Cardiac fibroblast (primary cell): ENCODE results near the gene GHDC.

Experiments used
- DNase-seq, 2 donors: peaks; one replicate each; pipeline versions ENCODE4 v3.0.0 to v3.0.0-alpha.2; 2010; ENCODE audit warnings: low read depth in 2 of 2
- H3K4me3 ChIP-seq, 2 donors: replicated peaks in 1 of 2; 1 replicate in 1 of 2; 2 replicates in 1 of 2; pipeline ENCODE4 v1.5.1; 2011; ENCODE audit warnings: low read depth in 2 of 2, low read length in 2 of 2, mild to moderate bottlenecking in 2 of 2, moderate library complexity in 1 of 2
- TF ChIP-seq, protein P1 (sequence below): IDR thresholded peaks from one replicate; pipeline ENCODE4 v1.5.1; 2011; ENCODE audit warnings: low read depth, mild to moderate bottlenecking, low read length, inconsistent platforms

The GHDC gene

DNA sequence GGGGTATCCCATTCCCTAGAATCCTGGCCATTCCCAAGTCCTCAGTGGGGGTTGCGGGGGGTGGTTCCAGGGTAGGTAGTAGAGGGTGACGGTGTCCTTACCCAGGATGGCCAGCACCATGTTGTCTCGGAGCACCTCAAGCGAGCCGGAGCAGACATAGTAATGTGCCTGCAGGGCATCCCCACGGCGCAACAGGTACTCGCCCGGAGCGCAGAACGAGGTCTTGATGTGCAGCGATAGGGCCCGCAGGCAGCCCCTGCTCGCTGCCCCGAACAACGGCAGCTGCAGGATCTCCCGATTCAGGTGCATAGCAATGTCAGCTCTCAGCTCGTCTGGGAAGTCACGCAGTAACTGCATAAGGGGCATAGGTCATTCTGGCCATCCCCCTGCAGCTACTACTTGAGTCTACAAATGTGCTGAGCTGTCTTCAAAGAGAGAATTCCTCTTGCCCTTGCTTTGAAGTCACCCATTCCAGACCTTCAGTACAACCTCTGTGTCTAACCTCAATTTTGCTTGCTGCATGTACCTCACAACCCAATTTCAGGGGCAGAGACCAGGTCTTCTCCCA is 28.0 kb downstream of the GHDC start:
- no peak overlapping the region for H3K4me3 ChIP-seq
- DNase-seq, result no peak
- TF ChIP-seq, protein P1, sequence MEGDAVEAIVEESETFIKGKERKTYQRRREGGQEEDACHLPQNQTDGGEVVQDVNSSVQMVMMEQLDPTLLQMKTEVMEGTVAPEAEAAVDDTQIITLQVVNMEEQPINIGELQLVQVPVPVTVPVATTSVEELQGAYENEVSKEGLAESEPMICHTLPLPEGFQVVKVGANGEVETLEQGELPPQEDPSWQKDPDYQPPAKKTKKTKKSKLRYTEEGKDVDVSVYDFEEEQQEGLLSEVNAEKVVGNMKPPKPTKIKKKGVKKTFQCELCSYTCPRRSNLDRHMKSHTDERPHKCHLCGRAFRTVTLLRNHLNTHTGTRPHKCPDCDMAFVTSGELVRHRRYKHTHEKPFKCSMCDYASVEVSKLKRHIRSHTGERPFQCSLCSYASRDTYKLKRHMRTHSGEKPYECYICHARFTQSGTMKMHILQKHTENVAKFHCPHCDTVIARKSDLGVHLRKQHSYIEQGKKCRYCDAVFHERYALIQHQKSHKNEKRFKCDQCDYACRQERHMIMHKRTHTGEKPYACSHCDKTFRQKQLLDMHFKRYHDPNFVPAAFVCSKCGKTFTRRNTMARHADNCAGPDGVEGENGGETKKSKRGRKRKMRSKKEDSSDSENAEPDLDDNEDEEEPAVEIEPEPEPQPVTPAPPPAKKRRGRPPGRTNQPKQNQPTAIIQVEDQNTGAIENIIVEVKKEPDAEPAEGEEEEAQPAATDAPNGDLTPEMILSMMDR, result no peak

DNA sequence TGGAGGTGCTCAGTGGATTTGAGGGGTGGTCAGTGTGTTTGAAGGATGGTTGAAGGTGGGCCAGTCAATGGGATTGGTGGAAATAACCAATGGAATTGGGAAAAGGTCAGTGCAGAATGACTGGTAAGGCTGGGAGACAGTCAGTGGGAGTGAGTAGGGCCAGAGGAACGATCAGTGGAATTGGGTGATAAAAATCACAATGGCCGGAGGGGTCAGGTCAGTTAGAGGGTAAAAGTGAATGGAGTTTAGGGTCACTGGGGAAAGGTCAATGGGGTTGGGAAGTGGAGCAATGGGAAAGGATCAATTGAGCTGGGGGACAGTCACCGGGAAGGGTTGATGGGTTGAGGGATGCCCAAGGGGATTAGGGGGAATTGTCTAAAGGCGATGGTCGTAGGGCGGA is 28.5 kb downstream of the GHDC start:
- no peak for DNase-seq
- no peak overlapping the region for H3K4me3 ChIP-seq
- TF ChIP-seq, protein P1, result no peak

DNA sequence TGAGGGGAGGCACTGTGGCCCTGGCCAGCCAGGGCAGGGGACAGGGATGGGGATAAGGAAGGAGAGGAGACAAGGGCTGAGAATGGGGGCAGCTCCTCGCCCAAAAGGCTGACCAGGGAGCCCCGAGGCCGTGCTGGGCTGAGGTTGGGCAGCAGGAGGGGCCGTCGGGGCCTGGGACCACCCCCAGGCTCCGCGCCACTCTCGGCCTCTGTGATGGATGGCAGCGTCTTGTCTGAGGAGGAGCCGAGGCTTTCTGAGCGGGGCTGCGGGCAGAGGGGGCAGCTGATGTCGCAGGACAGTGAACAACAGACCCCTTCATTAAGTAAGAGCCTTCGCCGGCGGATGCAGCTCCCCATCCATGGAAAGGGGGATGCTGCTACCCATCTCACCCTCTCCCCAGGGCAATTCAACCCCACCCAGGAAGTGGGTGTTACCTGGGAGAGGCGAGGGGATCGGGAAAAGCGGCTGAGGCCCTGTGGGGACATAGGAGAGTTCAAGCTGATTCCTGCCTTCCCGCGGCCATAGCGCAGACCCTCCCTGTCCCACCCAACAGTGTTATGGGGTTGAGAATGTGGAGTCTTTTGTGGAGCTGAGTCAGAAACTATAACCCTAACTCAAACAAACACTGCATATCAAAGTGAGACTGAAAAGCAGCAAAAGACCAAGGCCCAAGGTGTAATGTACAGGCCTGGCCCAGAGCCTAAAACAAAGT is 30.4 kb downstream of the GHDC start:
- TF ChIP-seq, protein P1, result no peak
- DNase-seq, result no peak

DNA sequence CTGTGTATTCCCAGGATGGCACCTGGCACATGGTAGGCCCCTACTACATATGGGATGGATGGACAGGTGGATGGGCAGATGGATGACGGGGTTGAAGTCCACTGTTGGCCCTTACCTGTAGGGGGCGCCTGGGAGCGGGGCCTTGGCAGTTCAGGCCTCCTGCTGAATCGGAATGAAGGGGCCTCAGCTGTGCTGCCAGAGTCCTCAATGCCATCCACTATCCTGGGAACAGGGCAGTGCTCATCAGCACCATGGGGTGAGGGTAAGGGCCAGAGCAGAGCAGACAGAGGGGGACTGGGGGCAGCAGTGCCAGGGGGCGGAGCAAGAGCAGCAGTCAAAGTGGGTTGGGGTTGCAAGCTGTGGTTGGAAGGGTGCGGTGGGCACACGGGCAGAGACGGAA is 31.2 kb downstream of the GHDC start:
- TF ChIP-seq, protein P1, result peak; percentile 47
- H3K4me3 ChIP-seq, result no peak overlapping the region
- no peak for DNase-seq

More for the DNA sequence above, 30.4 kb downstream of the GHDC start:
- H3K4me3 ChIP-seq, result no peak overlapping the region

DNA sequence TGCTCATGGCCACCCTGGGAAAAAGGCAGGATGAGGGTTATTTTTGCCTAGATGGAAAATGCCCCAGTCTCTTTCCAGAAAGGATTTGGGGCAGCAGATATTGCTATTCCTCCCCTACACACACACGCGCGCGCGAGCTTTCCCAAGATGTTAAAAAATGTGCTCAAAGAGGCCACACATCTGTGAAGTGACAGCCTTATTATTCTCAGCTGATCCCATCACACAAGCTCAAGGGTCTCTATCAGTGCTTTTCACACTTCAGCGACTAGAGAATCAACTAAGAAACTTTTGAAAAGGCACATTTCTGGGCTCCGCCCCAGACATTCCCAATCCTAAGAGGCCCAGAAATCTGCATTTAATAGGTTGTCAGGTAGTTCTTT is 33.8 kb downstream of the GHDC start:
- TF ChIP-seq, protein P1, result no peak
- H3K4me3 ChIP-seq, result no peak overlapping the region
- DNase-seq, result no peak

DNA sequence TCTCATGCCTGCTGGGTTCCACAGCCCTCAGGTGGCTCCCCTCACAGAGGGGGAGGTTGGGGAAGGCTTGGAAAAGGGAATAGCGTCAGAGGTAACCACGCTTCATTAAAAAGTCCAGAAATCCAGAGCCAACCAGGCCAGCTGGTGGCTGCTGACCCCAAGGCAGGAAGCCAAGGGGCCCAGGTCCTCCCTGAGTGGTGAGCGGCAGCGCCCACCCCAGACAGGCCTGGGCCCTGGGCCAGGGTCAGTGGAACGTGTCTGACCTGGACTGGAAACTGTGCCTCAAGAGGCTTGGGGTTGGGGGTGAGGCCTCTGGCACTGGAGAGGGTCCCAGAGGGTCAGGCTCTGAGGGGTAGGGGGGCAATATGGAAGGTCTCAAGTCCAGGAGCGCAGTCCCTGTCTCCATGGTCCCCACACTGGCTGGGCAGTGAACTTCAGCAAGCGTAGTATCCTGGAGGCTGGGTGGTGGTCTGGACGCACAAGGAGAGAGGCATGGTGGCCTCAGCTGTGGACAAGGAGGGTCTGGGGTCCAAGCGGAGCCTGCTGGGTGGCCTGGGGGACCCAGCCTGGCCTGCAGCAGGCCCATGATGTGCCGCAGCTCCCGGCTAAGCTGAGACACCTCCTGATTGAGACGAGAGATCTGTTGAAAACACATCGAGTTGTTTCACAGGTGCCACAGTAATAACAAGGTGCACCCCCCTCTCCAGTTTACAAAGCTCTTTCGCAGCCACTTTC is 34.3 kb downstream of the GHDC start:
- no peak overlapping the region for H3K4me3 ChIP-seq
- DNase-seq, result no peak
- TF ChIP-seq, protein P1, result no peak
